IMR-90 (cell line): ENCODE results near the gene STAM2.

Experiments
- CEBPB ChIP-seq: IDR thresholded peaks from 2 replicates; pipeline ENCODE4 v1.6.1; 2012; ENCODE audit warnings: low read depth, low read length, improper control_type of control experiment
- FOS ChIP-seq: fragments of 150-350 bp; IDR thresholded peaks from 2 replicates; pipeline ENCODE4 v1.6.1; 2016; ENCODE audit warnings: low read depth, low read length
- MAFK ChIP-seq: IDR thresholded peaks from 2 replicates; pipeline ENCODE4 v1.6.1; 2012; ENCODE audit warnings: low read depth, low read length, improper control_type of control experiment
- MXI1 ChIP-seq: IDR thresholded peaks from 2 replicates; pipeline ENCODE4 v1.6.1; 2012; ENCODE audit warnings: low read depth, mild to moderate bottlenecking, low read length, moderate library complexity, borderline replicate concordance
- POLR2A ChIP-seq: IDR thresholded peaks from 2 replicates; pipeline ENCODE4 v1.6.1; 2012; ENCODE audit warnings: mild to moderate bottlenecking, low read depth, low read length
- RAD21 ChIP-seq: IDR thresholded peaks from 2 replicates; pipeline ENCODE4 v1.6.1; 2012; ENCODE audit warnings: low read length, improper control_type of control experiment
- RCOR1 ChIP-seq: IDR thresholded peaks from 2 replicates; pipeline ENCODE4 v1.6.1; 2012; ENCODE audit warnings: mild to moderate bottlenecking, low read length, improper control_type of control experiment; ENCODE audit not compliant: insufficient replicate concordance
- SMC3 ChIP-seq: fragments of 150-350 bp; IDR thresholded peaks from 2 replicates; pipeline ENCODE4 v1.6.1; 2016; ENCODE audit warnings: low read depth, mild to moderate bottlenecking, antibody characterized with exemption, low read length, moderate library complexity
- TF ChIP-seq, protein P1 (sequence below): fragments of 150-350 bp; IDR thresholded peaks from 2 replicates; pipeline ENCODE4 v1.6.1; 2016; ENCODE audit warnings: low read depth, mild to moderate bottlenecking, low read length, moderate library complexity, borderline replicate concordance
- TF ChIP-seq, protein P2 (sequence below): conservative IDR thresholded peaks from 2 replicates; pipeline ENCODE4 v1.5.1; 2012; ENCODE audit warnings: mild to moderate bottlenecking, low read depth, low read length, improper control_type of control experiment

DNA sequence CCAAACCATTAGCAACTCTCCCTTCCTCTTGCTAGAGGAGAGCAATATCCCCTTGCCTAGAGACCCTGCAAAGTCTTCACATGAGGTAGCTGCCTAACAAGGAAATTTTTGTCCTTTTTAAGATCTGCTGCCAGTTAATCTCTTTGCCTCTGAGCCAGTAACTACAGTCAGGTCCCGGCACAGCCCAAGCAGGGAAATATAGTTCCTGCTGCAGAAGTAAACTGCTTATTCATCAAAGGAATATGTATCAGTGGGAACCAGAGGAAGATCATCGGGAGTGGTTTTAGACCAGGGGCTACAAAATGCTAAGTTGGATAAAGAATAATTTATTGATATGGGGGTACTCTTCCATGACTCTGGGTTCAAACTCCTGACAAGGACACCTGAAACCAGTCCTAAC lies 107.3 kb downstream of the STAM2 start:
- TF ChIP-seq RCOR1 (no peak), SMC3 (no peak), RAD21 (no peak), POLR2A (no peak), CEBPB (no peak), FOS (no peak), MXI1 (no peak), MAFK (no peak)
- TF ChIP-seq, protein P1, sequence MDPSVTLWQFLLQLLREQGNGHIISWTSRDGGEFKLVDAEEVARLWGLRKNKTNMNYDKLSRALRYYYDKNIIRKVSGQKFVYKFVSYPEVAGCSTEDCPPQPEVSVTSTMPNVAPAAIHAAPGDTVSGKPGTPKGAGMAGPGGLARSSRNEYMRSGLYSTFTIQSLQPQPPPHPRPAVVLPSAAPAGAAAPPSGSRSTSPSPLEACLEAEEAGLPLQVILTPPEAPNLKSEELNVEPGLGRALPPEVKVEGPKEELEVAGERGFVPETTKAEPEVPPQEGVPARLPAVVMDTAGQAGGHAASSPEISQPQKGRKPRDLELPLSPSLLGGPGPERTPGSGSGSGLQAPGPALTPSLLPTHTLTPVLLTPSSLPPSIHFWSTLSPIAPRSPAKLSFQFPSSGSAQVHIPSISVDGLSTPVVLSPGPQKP = no peak
- TF ChIP-seq, protein P2, sequence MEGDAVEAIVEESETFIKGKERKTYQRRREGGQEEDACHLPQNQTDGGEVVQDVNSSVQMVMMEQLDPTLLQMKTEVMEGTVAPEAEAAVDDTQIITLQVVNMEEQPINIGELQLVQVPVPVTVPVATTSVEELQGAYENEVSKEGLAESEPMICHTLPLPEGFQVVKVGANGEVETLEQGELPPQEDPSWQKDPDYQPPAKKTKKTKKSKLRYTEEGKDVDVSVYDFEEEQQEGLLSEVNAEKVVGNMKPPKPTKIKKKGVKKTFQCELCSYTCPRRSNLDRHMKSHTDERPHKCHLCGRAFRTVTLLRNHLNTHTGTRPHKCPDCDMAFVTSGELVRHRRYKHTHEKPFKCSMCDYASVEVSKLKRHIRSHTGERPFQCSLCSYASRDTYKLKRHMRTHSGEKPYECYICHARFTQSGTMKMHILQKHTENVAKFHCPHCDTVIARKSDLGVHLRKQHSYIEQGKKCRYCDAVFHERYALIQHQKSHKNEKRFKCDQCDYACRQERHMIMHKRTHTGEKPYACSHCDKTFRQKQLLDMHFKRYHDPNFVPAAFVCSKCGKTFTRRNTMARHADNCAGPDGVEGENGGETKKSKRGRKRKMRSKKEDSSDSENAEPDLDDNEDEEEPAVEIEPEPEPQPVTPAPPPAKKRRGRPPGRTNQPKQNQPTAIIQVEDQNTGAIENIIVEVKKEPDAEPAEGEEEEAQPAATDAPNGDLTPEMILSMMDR = no peak
